Lung (tissue), 12 donors: ENCODE data around the gene RAD51D. TPM values are rescaled to one million over a fixed set of nuclear protein-coding genes. Genes with fewer than 3 reads are reported as not detected.
A peak's percentile ranks its signal among the peaks of the same experiment; 100 is the strongest.

Source experiments
- ATAC-seq: fragments of 200-7000 bp; cut with Tn5 transposase; one replicate; pipeline ENCODE4 v1.9.1; 2020; ENCODE audit warnings: moderate number of reproducible peaks; ENCODE audit not compliant: insufficient read depth, low FRiP score
- DNase-seq, 3 donors: peaks; one replicate each; pipeline ENCODE4 v3.0.0-alpha.2; 2013 to 2017
- H3K27ac ChIP-seq, 2 donors: one replicate each; pipeline ENCODE4 v1.5.1; 2013; ENCODE audit warnings: mild to moderate bottlenecking in 2 of 2, moderate library complexity in 2 of 2, control low read depth in 1 of 2, inconsistent platforms in 1 of 2, low read depth in 1 of 2, low read length in 1 of 2
- H3K27me3 ChIP-seq, 3 donors: one replicate each; pipeline ENCODE4 v1.5.1; 2013; ENCODE audit warnings: low read length in 2 of 3; ENCODE audit not compliant: control insufficient read depth in 3 of 3, insufficient read depth in 3 of 3
- H3K36me3 ChIP-seq, 4 donors: one replicate each; pipeline ENCODE4 v1.5.1; 2013; ENCODE audit warnings: low read length in 4 of 4, mild to moderate bottlenecking in 1 of 4, moderate library complexity in 1 of 4; ENCODE audit not compliant: control insufficient read depth in 4 of 4, insufficient read depth in 4 of 4
- H3K4me1 ChIP-seq, 5 donors: one replicate each; pipeline ENCODE4 v1.5.1; 2013; ENCODE audit warnings: low read length in 5 of 5, mild to moderate bottlenecking in 2 of 5, moderate library complexity in 1 of 5; ENCODE audit not compliant: control insufficient read depth in 5 of 5, insufficient read depth in 5 of 5
- H3K4me3 ChIP-seq: one replicate; pipeline ENCODE4 v1.5.1; 2013; ENCODE audit warnings: mild to moderate bottlenecking, control low read depth, moderate library complexity
- H3K9ac ChIP-seq, 2 donors: one replicate each; pipeline ENCODE4 v1.5.1; 2013; ENCODE audit warnings: low read length in 2 of 2, control low read depth in 1 of 2; ENCODE audit not compliant: insufficient read depth in 1 of 2
- H3K9me3 ChIP-seq, 4 donors: one replicate each; pipeline ENCODE4 v1.5.1; 2013; ENCODE audit warnings: low read length in 3 of 4, mild to moderate bottlenecking in 1 of 4, moderate library complexity in 1 of 4; ENCODE audit not compliant: control insufficient read depth in 4 of 4, insufficient read depth in 3 of 4
- WGBS, 2 donors: extraction: QIAGEN DNeasy Blood & Tissue Kit; methylation state at CpG; one replicate each; pipeline ENCODE4 v1.1.7; 2013; 5-methylcytosine and 5-hydroxymethylcytosine counted together
- polyA plus RNA-seq, 2 donors: library from polyadenylated mRNA; stranded (reverse); fragments of 200-250 nt; gene quantifications; one replicate each; pipeline ENCODE4 v1.2.1, GENCODE V29; 2013
- total RNA-seq, 2 donors: library from RNA; depleted of rRNA in 1 of 2; stranded (reverse); fragments of >200 nt in 1 of 2; gene quantifications; one replicate each; pipeline ENCODE4 v1.2.1, GENCODE V29; 2014 to 2021
- TF ChIP-seq, protein P1 (sequence below): IDR thresholded peaks from 2 replicates; pipeline ENCODE4 v1.5.1; 2012; ENCODE audit warnings: mild to moderate bottlenecking; ENCODE audit errors: control extremely low read depth, extremely low read depth
- donor health status: control.
- donor health status: control.
- donor health status: Bipolar disorder and iron deficiency.
- donor health status: healthy.
- donor health status: DM: yes; HTN: yes; CAD: no.

RAD51D gene
- total and polyA plus RNA-seq, 4 donors, result 5.0 to 17.4 (median 8.9) TPM

DNA sequence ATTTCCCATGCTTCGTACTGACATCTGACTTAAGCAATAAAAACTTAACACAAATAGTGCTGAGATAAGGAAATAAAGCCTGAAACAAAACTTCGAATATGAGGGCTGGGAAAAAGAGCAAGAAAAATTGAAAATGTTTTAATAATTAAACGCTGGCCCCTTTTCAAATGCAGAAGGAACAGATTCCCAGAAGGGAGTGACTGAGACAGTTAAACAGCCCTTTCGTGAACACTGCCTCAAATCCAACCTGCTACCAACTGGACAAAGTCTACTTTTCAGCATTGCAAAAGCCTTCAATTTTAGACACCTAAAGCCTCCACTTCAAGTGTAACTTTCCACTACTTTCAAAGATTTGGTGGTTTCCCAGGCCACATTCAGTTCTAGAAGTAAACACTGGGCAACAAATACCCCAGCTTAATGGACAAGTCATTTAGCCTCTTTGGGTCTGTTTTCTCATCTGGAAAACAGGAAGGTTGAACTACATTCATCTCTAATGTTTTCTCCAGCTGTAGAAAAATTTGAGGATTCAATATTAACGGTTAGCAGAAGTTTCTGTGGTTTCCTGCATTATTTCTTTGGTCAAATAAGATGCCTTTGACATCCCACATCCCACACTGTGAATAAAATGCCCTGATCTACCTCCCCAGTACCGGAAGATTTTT is 68.0 kb downstream of the RAD51D start:
- TF ChIP-seq, protein P1, sequence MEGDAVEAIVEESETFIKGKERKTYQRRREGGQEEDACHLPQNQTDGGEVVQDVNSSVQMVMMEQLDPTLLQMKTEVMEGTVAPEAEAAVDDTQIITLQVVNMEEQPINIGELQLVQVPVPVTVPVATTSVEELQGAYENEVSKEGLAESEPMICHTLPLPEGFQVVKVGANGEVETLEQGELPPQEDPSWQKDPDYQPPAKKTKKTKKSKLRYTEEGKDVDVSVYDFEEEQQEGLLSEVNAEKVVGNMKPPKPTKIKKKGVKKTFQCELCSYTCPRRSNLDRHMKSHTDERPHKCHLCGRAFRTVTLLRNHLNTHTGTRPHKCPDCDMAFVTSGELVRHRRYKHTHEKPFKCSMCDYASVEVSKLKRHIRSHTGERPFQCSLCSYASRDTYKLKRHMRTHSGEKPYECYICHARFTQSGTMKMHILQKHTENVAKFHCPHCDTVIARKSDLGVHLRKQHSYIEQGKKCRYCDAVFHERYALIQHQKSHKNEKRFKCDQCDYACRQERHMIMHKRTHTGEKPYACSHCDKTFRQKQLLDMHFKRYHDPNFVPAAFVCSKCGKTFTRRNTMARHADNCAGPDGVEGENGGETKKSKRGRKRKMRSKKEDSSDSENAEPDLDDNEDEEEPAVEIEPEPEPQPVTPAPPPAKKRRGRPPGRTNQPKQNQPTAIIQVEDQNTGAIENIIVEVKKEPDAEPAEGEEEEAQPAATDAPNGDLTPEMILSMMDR, result no peak
- peaks cover 3 to 10% (median 7%) of the 10 kb centered on the region in 5 donors for H3K4me1 ChIP-seq
- H3K9me3 ChIP-seq, result no peaks in the 10 kb centered on the region
- 19 to 31% methylated on average over 6 of the region's 6 CpGs for WGBS, 2 donors
- H3K4me3 ChIP-seq, result no peak overlapping the region
- H3K27ac ChIP-seq, result peak overlapping the region in 1 of 2 donors; percentile 12
- H3K9ac ChIP-seq, result peak overlapping the region in 1 of 2 donors; percentile 28
- DNase-seq (no peak), ATAC-seq (no peak)
- no peaks in the 10 kb centered on the region for H3K27me3 ChIP-seq
- H3K36me3 ChIP-seq, result no peaks in the 10 kb centered on the region

DNA sequence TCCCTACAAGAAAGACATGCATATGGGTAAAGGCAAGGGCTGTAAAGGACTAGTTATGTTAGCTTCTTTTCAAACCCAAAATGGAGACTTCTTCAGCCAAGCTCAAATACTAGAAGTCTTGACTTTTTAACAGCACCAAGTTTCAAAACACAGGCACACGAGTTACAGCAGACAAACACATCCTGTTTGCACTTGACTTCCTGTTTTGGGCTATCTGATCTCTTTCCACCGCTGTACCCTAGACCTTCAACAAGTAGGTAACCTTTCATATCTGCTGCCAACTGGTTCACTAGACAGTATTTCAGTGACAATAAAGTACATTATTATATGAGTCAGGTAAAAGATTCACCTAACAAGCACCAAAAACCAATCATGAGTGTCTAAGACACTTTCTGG is 68.5 kb downstream of the RAD51D start:
- Histone ChIP-seq H3K4me3 (no peak overlapping the region), H3K9me3 (no peaks in the 10 kb centered on the region), H3K4me1 (peaks cover 3 to 10% (median 7%) of the 10 kb centered on the region in 5 donors), H3K27ac (no peak overlapping the region), H3K9ac (peak overlapping the region in 1 of 2 donors; percentile 28), H3K27me3 (no peaks in the 10 kb centered on the region), H3K36me3 (no peaks in the 10 kb centered on the region)
- TF ChIP-seq, protein P1, result no peak
- DNase-seq, result peak in 1 of 3 donors; percentile 24
- 0 to 5% methylated on average over 2 of the region's 2 CpGs for WGBS, 2 donors
- ATAC-seq, result no peak

DNA sequence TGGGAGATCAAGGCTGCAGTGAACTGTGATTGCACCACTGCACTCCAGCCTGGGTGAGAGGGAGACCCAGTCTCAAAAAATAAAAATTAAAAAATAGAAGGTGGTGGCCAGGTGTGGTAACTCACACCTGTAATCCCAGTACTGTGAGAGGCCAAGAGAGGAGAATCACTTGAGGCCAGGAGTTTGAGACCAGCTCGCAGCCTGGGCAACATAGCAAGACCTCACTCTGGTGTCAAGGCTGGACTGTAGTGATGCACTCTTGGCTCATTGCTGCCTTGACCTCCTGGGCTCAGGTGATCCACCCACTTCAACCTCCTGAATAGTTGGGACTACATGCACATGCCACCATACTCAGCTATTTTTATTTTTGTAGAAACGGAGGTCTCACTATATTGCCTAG is 69.5 kb downstream of the RAD51D start:
- Histone ChIP-seq H3K36me3 (no peaks in the 10 kb centered on the region), H3K4me1 (peaks cover 3 to 10% (median 5%) of the 10 kb centered on the region in 5 donors), H3K9me3 (no peaks in the 10 kb centered on the region), H3K27me3 (no peaks in the 10 kb centered on the region), H3K27ac (no peak overlapping the region), H3K9ac (no peak overlapping the region), H3K4me3 (no peak overlapping the region)
- ATAC-seq, result no peak
- TF ChIP-seq, protein P1, result no peak
- DNase-seq, result no peak
- 95 to 98% methylated on average over 2 of the region's 2 CpGs for WGBS, 2 donors
